ENCODE results near the gene SIGLEC8. TPM values are rescaled to one million over a fixed set of nuclear protein-coding genes. Genes with fewer than 3 reads are reported as not detected.
A peak's percentile ranks its signal among the peaks of the same experiment; 100 is the strongest.

The SIGLEC8 gene
- total and polyA plus RNA-seq, 2 of the 4 experiments (the other 2 are of a cell fraction), result not detected

GRCh38 chr19:51407511-51408131, 50.6 kb downstream of the SIGLEC8 start:
- no peak overlapping the region for H2AFZ ChIP-seq (replicated peaks; ENCODE audit: low read length, poor library complexity)
- no peak overlapping the region for H2BK120ac ChIP-seq (ENCODE audit: low read depth, low read length)
- no TSS peak for BruUV-seq (replicated peaks)
- no peaks in the 10 kb centered on the region for H3K9me1 ChIP-seq (ENCODE audit: insufficient read depth, low read length)
- no peak overlapping the region for H2AK9ac ChIP-seq (replicated peaks; ENCODE audit: low read depth, low read length, poor library complexity)
- H3K79me1 ChIP-seq (ENCODE audit: low read depth in 1 of 2, low read length in 2 of 2), result no peaks in the 10 kb centered on the region
- H3K36me3 ChIP-seq (ENCODE audit: control insufficient read depth, insufficient read depth, low read length), result no peaks in the 10 kb centered on the region
- H3K23ac ChIP-seq (ENCODE audit: low read depth, low read length), result no peak overlapping the region
- H2AK5ac ChIP-seq (ENCODE audit: low read depth, low read length), result no peak overlapping the region
- no peak overlapping the region for H2BK20ac ChIP-seq (ENCODE audit: low read depth, low read length)
- no peak overlapping the region for H3K4ac ChIP-seq (ENCODE audit: low read depth, low read length)
- POLR2A ChIA-PET (ENCODE audit: unreplicated experiment), result no interaction called here
- H4K91ac ChIP-seq (ENCODE audit: insufficient read depth, low read depth, low read length), result no peak overlapping the region
- no peak overlapping the region for H3K4me3 ChIP-seq (ENCODE audit: insufficient read depth, low read depth, low read length)
- no peaks in the 10 kb centered on the region for H3K27me3 ChIP-seq (ENCODE audit: control insufficient read depth, insufficient read depth, low read length)
- TF ChIP-seq SMC3 (IDR thresholded peaks at IDR 0.05; ENCODE audit: low read depth, low read length) (peak; percentile 32), CTCF (conservative IDR thresholded peaks at IDR 0.05; ENCODE audit: low read depth, low read length) (peak; percentile 30), RCOR1 (IDR thresholded peaks at IDR 0.05; ENCODE audit: insufficient replicate concordance, low read length) (no peak), NFE2L2 (IDR thresholded peaks at IDR 0.05; ENCODE audit: low read depth, low read length) (no peak), RAD21 (IDR thresholded peaks at IDR 0.05; ENCODE audit: low read length) (peak; percentile 37)
- in situ Hi-C loops (cut with MboI; ENCODE audit: low sequenced_read_pairs), result no loop called here
- H3K18ac ChIP-seq (ENCODE audit: low read depth, low read length), result no peak overlapping the region
- H2BK5ac ChIP-seq (ENCODE audit: low read depth, low read length, poor library complexity, severe bottlenecking), result no peak overlapping the region
- dilution Hi-C loops (cut with HindIII; ENCODE audit: low sequenced_read_pairs, unreplicated experiment), result no loop called here
- no peak overlapping the region for H3K14ac ChIP-seq (replicated peaks; ENCODE audit: low read depth, low read length)
- peak; percentile 17 for DNase-seq
- no peaks in the 10 kb centered on the region for H3K4me1 ChIP-seq (ENCODE audit: control insufficient read depth, insufficient read depth, low read length)
- intact Hi-C loops (cut with micrococcal nuclease), result no loop called here
- H3K4me2 ChIP-seq (ENCODE audit: low read depth, low read length), result no peak overlapping the region
- no peaks in the 10 kb centered on the region for H4K20me1 ChIP-seq (ENCODE audit: insufficient read depth, low read length)
- H4K8ac ChIP-seq (ENCODE audit: low read depth in 2 of 2, low read length in 2 of 2), result no peak overlapping the region
- no peak overlapping the region for H4K5ac ChIP-seq (ENCODE audit: low read depth, low read length)
- ATAC-seq (ENCODE audit: low read depth), result peak; percentile 32; the same call in 1 of the 2 replicates
- H3K27ac ChIP-seq (ENCODE audit: insufficient read depth, low read length), result no peak overlapping the region
- H3K9me3 ChIP-seq (ENCODE audit: control insufficient read depth, insufficient read depth, low read length), result peaks cover 6% of the 10 kb centered on the region
- CTCF ChIA-PET, result no interaction called here
- no peak overlapping the region for H3K9ac ChIP-seq (ENCODE audit: low read depth, low read length)
- WGBS, 2 experiments (ENCODE audit: extremely low coverage in 2 of 2, insufficient read length in 1 of 2), result 59% methylated on average over 5 of the region's 6 CpGs; no CpG with 5 or more reads in 1 of the 2 experiments
- no peak overlapping the region for H2BK15ac ChIP-seq (ENCODE audit: low read depth, low read length)
- no peak overlapping the region for H3K56ac ChIP-seq (ENCODE audit: extremely low read depth, insufficient read depth, low read length)

Measured in IMR-90 (cell line).